Heart left ventricle (tissue), 13 donors: ENCODE measurements around the gene THSD4.

ENCODE experiments used
- POLR2A ChIP-seq, 2 donors: fragments of 450-650 bp; IDR thresholded peaks; one replicate each; pipeline ENCODE4 v1.6.1; 2017; ENCODE audit warnings: antibody characterized with exemption in 2 of 2, mild to moderate bottlenecking in 2 of 2, moderate library complexity in 2 of 2
- TF ChIP-seq, protein P1 (sequence below), 12 donors: fragments of 200-600 bp; sonication (generic) in 4 of 12; IDR thresholded peaks; one replicate each; pipeline versions ENCODE4 v1.5.0 to v1.8.0; 2018 to 2022; ENCODE audit warnings: antibody characterized with exemption in 12 of 12, mild to moderate bottlenecking in 5 of 12
- donor health status: ischemic (EF 13 %, LVEDD 7.1; RV severe dilation, severe dysfunction).
- donor health status: DM: no; HTN: yes; CAD: no.
- donor health status: DM: no; HTN: no; CAD: no.
- donor health status: ischemic (EF 25% LVEDD 6.9; RV normal size, moderate dysfunction).
- donor health status: ischemic (EF 25% LVEDD 5.7; RV mildly dilated, moderate dysfunction).
- donor health status: ischemic (EF 35%, LVEDD 5.7; RV mildly dilated, moderate dysfunction).
- donor health status: nonischemic (EF 11% LVEDD 7.7; RV severe dilation, severe dysfunction).
- donor health status: DM: yes; HTN: yes; CAD: no.
- donor health status: PGD.
- donor health status: ischemic (EF 29% LVEDD 5.4; RV normal size, mild dysfunction).
- donor health status: nonischemic (EF 23%, LVEDD 6.1; RV moderate dilation, normal function).

DNA sequence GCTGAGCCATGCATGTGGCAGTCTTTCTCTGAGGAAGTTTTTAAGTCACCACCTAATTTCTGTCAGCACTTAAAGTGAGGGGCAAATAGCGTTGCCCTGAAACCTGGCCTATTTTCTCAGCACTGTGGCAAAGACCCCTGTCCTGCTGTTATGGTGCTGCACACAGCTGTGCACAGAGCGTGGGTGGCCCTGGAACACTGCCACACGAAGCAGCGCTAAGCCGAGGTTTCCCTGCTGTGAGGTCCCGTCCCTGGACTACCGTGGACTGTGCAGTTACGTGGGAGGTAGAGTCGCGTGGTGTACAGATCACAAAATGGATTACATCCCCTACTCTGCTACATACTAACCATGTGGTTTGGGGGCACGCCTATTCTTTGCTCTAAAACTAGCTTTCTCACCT lies 593.5 kb downstream of the THSD4 start:
- TF ChIP-seq, protein P1, sequence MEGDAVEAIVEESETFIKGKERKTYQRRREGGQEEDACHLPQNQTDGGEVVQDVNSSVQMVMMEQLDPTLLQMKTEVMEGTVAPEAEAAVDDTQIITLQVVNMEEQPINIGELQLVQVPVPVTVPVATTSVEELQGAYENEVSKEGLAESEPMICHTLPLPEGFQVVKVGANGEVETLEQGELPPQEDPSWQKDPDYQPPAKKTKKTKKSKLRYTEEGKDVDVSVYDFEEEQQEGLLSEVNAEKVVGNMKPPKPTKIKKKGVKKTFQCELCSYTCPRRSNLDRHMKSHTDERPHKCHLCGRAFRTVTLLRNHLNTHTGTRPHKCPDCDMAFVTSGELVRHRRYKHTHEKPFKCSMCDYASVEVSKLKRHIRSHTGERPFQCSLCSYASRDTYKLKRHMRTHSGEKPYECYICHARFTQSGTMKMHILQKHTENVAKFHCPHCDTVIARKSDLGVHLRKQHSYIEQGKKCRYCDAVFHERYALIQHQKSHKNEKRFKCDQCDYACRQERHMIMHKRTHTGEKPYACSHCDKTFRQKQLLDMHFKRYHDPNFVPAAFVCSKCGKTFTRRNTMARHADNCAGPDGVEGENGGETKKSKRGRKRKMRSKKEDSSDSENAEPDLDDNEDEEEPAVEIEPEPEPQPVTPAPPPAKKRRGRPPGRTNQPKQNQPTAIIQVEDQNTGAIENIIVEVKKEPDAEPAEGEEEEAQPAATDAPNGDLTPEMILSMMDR (IDR thresholded peaks at IDR 0.05), result no peak
- no peak for TF ChIP-seq POLR2A (IDR thresholded peaks at IDR 0.05)
